Lower leg skin (tissue), 4 donors: Measurements from ENCODE around the gene DNMT3A. TPM values are rescaled to one million over a fixed set of nuclear protein-coding genes. Genes with fewer than 3 reads are reported as not detected.

Experiments
- DNase-seq, 2 donors: peaks; one replicate each; pipeline ENCODE4 v3.0.0-alpha.2; 2019; ENCODE audit warnings: low spot score in 2 of 2
- H3K4me3 ChIP-seq: fragments of 200-600 bp; sonication (generic); 2 replicates; pipeline ENCODE4 v1.5.1; 2017; ENCODE audit warnings: mild to moderate bottlenecking, low read depth; ENCODE audit not compliant: poor library complexity, severe bottlenecking
- CTCF ChIP-seq, 3 donors: fragments of 450-650 bp; IDR thresholded peaks; one replicate each; pipeline ENCODE4 v1.5.1; 2016; ENCODE audit warnings: antibody characterized with exemption in 3 of 3, mild to moderate bottlenecking in 3 of 3, moderate library complexity in 2 of 3
- POLR2A ChIP-seq, 2 donors: fragments of 450-650 bp; IDR thresholded peaks; one replicate each; pipeline ENCODE4 v1.6.1; 2016 to 2017; ENCODE audit warnings: antibody characterized with exemption in 2 of 2, mild to moderate bottlenecking in 1 of 2, moderate library complexity in 1 of 2
- WGBS, 2 donors: methylation state at CpG; one replicate each; pipeline ENCODE4 v1.1.5; 2018; 5-methylcytosine and 5-hydroxymethylcytosine counted together
- intact Hi-C: fragments of 100-400 bp; cut with DNase I; formaldehyde crosslinking; loops from one replicate; pipeline ENCODE4 v1.15.0; 2023; ENCODE audit warnings: low total_unique reads
- total RNA-seq, 4 donors: library from RNA; depleted of rRNA; stranded (reverse); fragments of >200 nt; gene quantifications; one replicate each; pipeline ENCODE4 v1.1.0, GENCODE V29; 2016

Gene DNMT3A
- total RNA-seq, 4 donors from 2014 or later: 4.3 to 7.4 (median 6.9) TPM

GRCh38 chr2:25265802-25266201 lies 75.9 kb downstream of the DNMT3A start:
- no peak for DNase-seq
- TF ChIP-seq CTCF (IDR thresholded peaks at IDR 0.05) (no peak), POLR2A (IDR thresholded peaks at IDR 0.05) (no peak)
- WGBS, 2 donors: 84 to 100% methylated on average over 2 of the region's 2 CpGs
- no peak overlapping the region for H3K4me3 ChIP-seq
- intact Hi-C loops: no loop called here

GRCh38 chr2:25265001-25265400 lies 76.7 kb downstream of the DNMT3A start:
- DNase-seq: no peak
- TF ChIP-seq CTCF (IDR thresholded peaks at IDR 0.05) (no peak), POLR2A (IDR thresholded peaks at IDR 0.05) (no peak)
- intact Hi-C loops: no loop called here
- 66 to 81% methylated on average over 6 of the region's 6 CpGs for WGBS, 2 donors
- H3K4me3 ChIP-seq: no peak overlapping the region

- no peak overlapping the region for H3K4me3 ChIP-seq
- WGBS, 2 donors: 92 to 98% methylated on average over 1 of the region's 1 CpG
- DNase-seq: no peak
- intact Hi-C loops: no loop called here
- TF ChIP-seq POLR2A (IDR thresholded peaks at IDR 0.05) (no peak), CTCF (IDR thresholded peaks at IDR 0.05) (no peak)
Measured at GRCh38 chr2:25262288-25262687, 79.4 kb downstream of the DNMT3A start.

GRCh38 chr2:25259737-25260124 lies 82.0 kb downstream of the DNMT3A start:
- 88 to 91% methylated on average over 7 of the region's 7 CpGs for WGBS, 2 donors
- no peak overlapping the region for H3K4me3 ChIP-seq
- intact Hi-C loops: no loop called here
- DNase-seq: no peak
- TF ChIP-seq CTCF (IDR thresholded peaks at IDR 0.05) (no peak), POLR2A (IDR thresholded peaks at IDR 0.05) (no peak)

GRCh38 chr2:25258847-25259736 lies 82.6 kb downstream of the DNMT3A start:
- WGBS, 2 donors: 92 to 95% methylated on average over 9 of the region's 9 CpGs
- no peak for DNase-seq
- no peak overlapping the region for H3K4me3 ChIP-seq
- intact Hi-C loops: no loop called here
- TF ChIP-seq POLR2A (IDR thresholded peaks at IDR 0.05) (no peak), CTCF (IDR thresholded peaks at IDR 0.05) (no peak)
